ENCODE results near the gene ITGBL1.

Gene ITGBL1

GRCh38 chr13:101631395-101631794, 178.9 kb downstream of the ITGBL1 start:
- no peak for DNase-seq

GRCh38 chr13:101634142-101634541, 181.7 kb downstream of the ITGBL1 start:
- DNase-seq = no peak

GRCh38 chr13:101639711-101640110, 187.2 kb downstream of the ITGBL1 start:
- DNase-seq = no peak

- DNase-seq = no peak
These were observed 188.4 kb downstream of the ITGBL1 start for GRCh38 chr13:101640788-101641400.

- DNase-seq = no peak
These were observed 193.4 kb downstream of the ITGBL1 start for GRCh38 chr13:101645871-101646270.

GRCh38 chr13:101647760-101648159, 195.3 kb downstream of the ITGBL1 start:
- no peak for DNase-seq

GRCh38 chr13:101648766-101649487, 196.5 kb downstream of the ITGBL1 start:
- no peak for DNase-seq

GRCh38 chr13:101649488-101650126, 197.1 kb downstream of the ITGBL1 start:
- DNase-seq = no peak

GRCh38 chr13:101654883-101655282, 202.4 kb downstream of the ITGBL1 start:
- no peak for DNase-seq

- no peak for DNase-seq
These were observed 203.0 kb downstream of the ITGBL1 start for GRCh38 chr13:101655435-101655834.

GRCh38 chr13:101660711-101661110, 208.2 kb downstream of the ITGBL1 start:
- DNase-seq = no peak

- DNase-seq = no peak
These were observed 209.4 kb downstream of the ITGBL1 start for GRCh38 chr13:101661839-101662238.

- no peak for DNase-seq
These were observed 221.1 kb downstream of the ITGBL1 start for GRCh38 chr13:101673360-101674105.

GRCh38 chr13:101681834-101682233, 229.4 kb downstream of the ITGBL1 start:
- DNase-seq = no peak

GRCh38 chr13:101686003-101686402, 233.5 kb downstream of the ITGBL1 start:
- DNase-seq = no peak

GRCh38 chr13:101690871-101691270, 238.4 kb downstream of the ITGBL1 start:
- no peak for DNase-seq

- no peak for DNase-seq
These were observed 238.9 kb downstream of the ITGBL1 start for GRCh38 chr13:101691341-101691860.

- no peak for DNase-seq
These were observed 243.5 kb downstream of the ITGBL1 start for GRCh38 chr13:101695870-101696516.

GRCh38 chr13:101697745-101698144, 245.3 kb downstream of the ITGBL1 start:
- DNase-seq = no peak

GRCh38 chr13:101698400-101698799, 245.9 kb downstream of the ITGBL1 start:
- no peak for DNase-seq

GRCh38 chr13:101700598-101700997, 248.1 kb downstream of the ITGBL1 start:
- DNase-seq = no peak

GRCh38 chr13:101703081-101703480, 250.6 kb downstream of the ITGBL1 start:
- DNase-seq = no peak

- DNase-seq = no peak
These were observed 251.4 kb downstream of the ITGBL1 start for GRCh38 chr13:101703838-101704237.
